ENCODE measurements around the gene STK17B.

Gene STK17B

GRCh38 chr2:196148736-196149135, 22.6 kb downstream of the STK17B start:
- Mint-ChIP-seq H3K27me3 (ENCODE audit: low read depth) (no peaks in the 10 kb centered on the region), H3K27ac (no peak overlapping the region), H3K36me3 (ENCODE audit: low read depth) (peaks cover 23% of the 10 kb centered on the region), H3K4me3 (no peak overlapping the region), H3K9me3 (no peaks in the 10 kb centered on the region), H3K4me1 (no peaks in the 10 kb centered on the region)
- TF ChIP-seq, protein P1, sequence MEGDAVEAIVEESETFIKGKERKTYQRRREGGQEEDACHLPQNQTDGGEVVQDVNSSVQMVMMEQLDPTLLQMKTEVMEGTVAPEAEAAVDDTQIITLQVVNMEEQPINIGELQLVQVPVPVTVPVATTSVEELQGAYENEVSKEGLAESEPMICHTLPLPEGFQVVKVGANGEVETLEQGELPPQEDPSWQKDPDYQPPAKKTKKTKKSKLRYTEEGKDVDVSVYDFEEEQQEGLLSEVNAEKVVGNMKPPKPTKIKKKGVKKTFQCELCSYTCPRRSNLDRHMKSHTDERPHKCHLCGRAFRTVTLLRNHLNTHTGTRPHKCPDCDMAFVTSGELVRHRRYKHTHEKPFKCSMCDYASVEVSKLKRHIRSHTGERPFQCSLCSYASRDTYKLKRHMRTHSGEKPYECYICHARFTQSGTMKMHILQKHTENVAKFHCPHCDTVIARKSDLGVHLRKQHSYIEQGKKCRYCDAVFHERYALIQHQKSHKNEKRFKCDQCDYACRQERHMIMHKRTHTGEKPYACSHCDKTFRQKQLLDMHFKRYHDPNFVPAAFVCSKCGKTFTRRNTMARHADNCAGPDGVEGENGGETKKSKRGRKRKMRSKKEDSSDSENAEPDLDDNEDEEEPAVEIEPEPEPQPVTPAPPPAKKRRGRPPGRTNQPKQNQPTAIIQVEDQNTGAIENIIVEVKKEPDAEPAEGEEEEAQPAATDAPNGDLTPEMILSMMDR (IDR thresholded peaks at IDR 0.05; ENCODE audit: unreplicated experiment in 3 of 3): no peak

DNA sequence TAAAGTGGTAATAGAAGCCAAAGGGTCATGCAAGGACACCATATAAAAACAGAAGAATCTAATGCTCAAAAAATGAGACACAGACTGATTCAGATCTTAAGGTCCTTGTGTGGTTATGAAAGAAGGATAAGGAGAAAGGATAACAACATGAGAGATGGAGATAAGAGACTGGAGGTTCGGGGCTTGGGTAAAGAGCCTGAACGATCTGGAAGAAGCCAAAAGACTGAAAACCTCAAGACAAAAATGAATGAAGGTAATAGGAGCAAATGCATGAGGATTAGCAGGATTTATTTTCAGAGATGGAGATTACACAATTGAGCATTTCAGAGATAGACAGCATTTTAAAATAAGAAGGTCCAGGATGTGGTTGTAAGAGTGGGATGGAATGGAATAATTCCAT, 26.1 kb downstream of the STK17B start:
- no peak overlapping the region for H3K27ac Mint-ChIP-seq
- H3K27me3 Mint-ChIP-seq (ENCODE audit: low read depth): no peaks in the 10 kb centered on the region
- no peak overlapping the region for H3K4me3 Mint-ChIP-seq
- TF ChIP-seq, protein P1 (IDR thresholded peaks at IDR 0.05; ENCODE audit: unreplicated experiment in 3 of 3): no peak
- no peaks in the 10 kb centered on the region for H3K9me3 Mint-ChIP-seq
- no peaks in the 10 kb centered on the region for H3K4me1 Mint-ChIP-seq
- peaks cover 14% of the 10 kb centered on the region for H3K36me3 Mint-ChIP-seq (ENCODE audit: low read depth)

GRCh38 chr2:196144513-196145126, 26.8 kb downstream of the STK17B start:
- peaks cover 19% of the 10 kb centered on the region for H3K36me3 Mint-ChIP-seq (ENCODE audit: low read depth)
- H3K27me3 Mint-ChIP-seq (ENCODE audit: low read depth): no peaks in the 10 kb centered on the region
- no peaks in the 10 kb centered on the region for H3K4me1 Mint-ChIP-seq
- H3K27ac Mint-ChIP-seq: no peak overlapping the region
- H3K4me3 Mint-ChIP-seq: no peak overlapping the region
- no peaks in the 10 kb centered on the region for H3K9me3 Mint-ChIP-seq
- TF ChIP-seq, protein P1 (IDR thresholded peaks at IDR 0.05; ENCODE audit: unreplicated experiment in 3 of 3): no peak

- H3K4me1 Mint-ChIP-seq: no peaks in the 10 kb centered on the region
- H3K36me3 Mint-ChIP-seq (ENCODE audit: low read depth): peaks cover 22% of the 10 kb centered on the region
- no peak overlapping the region for H3K4me3 Mint-ChIP-seq
- H3K27ac Mint-ChIP-seq: no peak overlapping the region
- no peaks in the 10 kb centered on the region for H3K27me3 Mint-ChIP-seq (ENCODE audit: low read depth)
- no peaks in the 10 kb centered on the region for H3K9me3 Mint-ChIP-seq
- TF ChIP-seq, protein P1 (IDR thresholded peaks at IDR 0.05; ENCODE audit: unreplicated experiment in 3 of 3): no peak
These were observed 27.6 kb downstream of the STK17B start for GRCh38 chr2:196143730-196144131.

DNA sequence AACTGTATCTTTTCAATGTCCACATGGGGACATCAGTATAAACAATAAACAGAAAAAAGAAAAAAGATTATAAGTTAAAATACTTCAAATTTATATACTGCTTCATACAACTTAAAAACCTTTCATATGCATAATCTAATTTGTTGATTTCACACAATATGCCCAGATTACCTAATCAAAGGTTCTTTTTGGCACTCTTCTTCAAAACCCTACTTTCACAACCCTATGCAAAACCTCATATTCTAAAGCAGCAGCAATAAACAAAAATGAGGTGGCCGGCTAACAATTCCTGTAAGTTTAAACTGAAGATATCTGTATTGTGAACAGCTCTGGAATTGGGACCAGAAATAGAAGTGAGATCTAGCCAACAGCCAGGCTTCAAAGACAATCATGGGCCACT, 28.6 kb downstream of the STK17B start:
- TF ChIP-seq, protein P1 (IDR thresholded peaks at IDR 0.05; ENCODE audit: unreplicated experiment in 3 of 3): no peak
- Mint-ChIP-seq H3K27me3 (ENCODE audit: low read depth) (no peaks in the 10 kb centered on the region), H3K4me1 (no peaks in the 10 kb centered on the region), H3K4me3 (no peak overlapping the region), H3K9me3 (no peaks in the 10 kb centered on the region), H3K27ac (no peak overlapping the region), H3K36me3 (ENCODE audit: low read depth) (peaks cover 30% of the 10 kb centered on the region)

GRCh38 chr2:196140213-196140612, 31.2 kb downstream of the STK17B start:
- H3K4me1 Mint-ChIP-seq: no peaks in the 10 kb centered on the region
- H3K36me3 Mint-ChIP-seq (ENCODE audit: low read depth): peaks cover 54% of the 10 kb centered on the region
- H3K27ac Mint-ChIP-seq: no peak overlapping the region
- TF ChIP-seq, protein P1 (IDR thresholded peaks at IDR 0.05; ENCODE audit: unreplicated experiment in 3 of 3): no peak
- H3K4me3 Mint-ChIP-seq: no peak overlapping the region
- peaks cover 4% of the 10 kb centered on the region for H3K9me3 Mint-ChIP-seq
- no peaks in the 10 kb centered on the region for H3K27me3 Mint-ChIP-seq (ENCODE audit: low read depth)
